Measurements from ENCODE around the gene GALNT17.

The GALNT17 gene

GRCh38 chr7:71236230-71237105 is 104.5 kb downstream of the GALNT17 start:
- Histone ChIP-seq H3K4me2 (ENCODE audit: low read length) (no peak overlapping the region), H3K36me3 (replicated peaks; ENCODE audit: low read depth, low read length) (no peaks in the 10 kb centered on the region), H3K79me2 (ENCODE audit: low read length) (no peaks in the 10 kb centered on the region), H3K4me3 (ENCODE audit: low read length) (no peak overlapping the region), H3K27ac (ENCODE audit: low read length) (no peak overlapping the region), H2AFZ (ENCODE audit: low read depth, low read length) (no peak overlapping the region), H3K9me3 (ENCODE audit: insufficient read depth, low read length) (no peaks in the 10 kb centered on the region), H3K4me1 (ENCODE audit: low read length) (no peaks in the 10 kb centered on the region), H3K9ac (ENCODE audit: low read length) (no peak overlapping the region), H3K27me3 (ENCODE audit: low read depth, low read length) (no peaks in the 10 kb centered on the region), H4K20me1 (ENCODE audit: insufficient read depth, low read length) (no peaks in the 10 kb centered on the region)
- TF ChIP-seq CTCF (IDR thresholded peaks at IDR 0.05; ENCODE audit: low read depth, low read length) (no peak), EZH2phosphoT487 (IDR thresholded peaks at IDR 0.05; ENCODE audit: low read depth) (no peak)

GRCh38 chr7:71237945-71238344 is 106.0 kb downstream of the GALNT17 start:
- Histone ChIP-seq H3K4me3 (ENCODE audit: low read length) (no peak overlapping the region), H3K9me3 (ENCODE audit: insufficient read depth, low read length) (no peaks in the 10 kb centered on the region), H3K27me3 (ENCODE audit: low read depth, low read length) (no peaks in the 10 kb centered on the region), H3K27ac (ENCODE audit: low read length) (no peak overlapping the region), H2AFZ (ENCODE audit: low read depth, low read length) (no peak overlapping the region), H3K4me2 (ENCODE audit: low read length) (no peak overlapping the region), H3K79me2 (ENCODE audit: low read length) (no peaks in the 10 kb centered on the region), H3K9ac (ENCODE audit: low read length) (no peak overlapping the region), H3K4me1 (ENCODE audit: low read length) (no peaks in the 10 kb centered on the region), H4K20me1 (ENCODE audit: insufficient read depth, low read length) (no peaks in the 10 kb centered on the region), H3K36me3 (replicated peaks; ENCODE audit: low read depth, low read length) (no peaks in the 10 kb centered on the region)
- TF ChIP-seq EZH2phosphoT487 (IDR thresholded peaks at IDR 0.05; ENCODE audit: low read depth) (no peak), CTCF (IDR thresholded peaks at IDR 0.05; ENCODE audit: low read depth, low read length) (no peak)

DNA sequence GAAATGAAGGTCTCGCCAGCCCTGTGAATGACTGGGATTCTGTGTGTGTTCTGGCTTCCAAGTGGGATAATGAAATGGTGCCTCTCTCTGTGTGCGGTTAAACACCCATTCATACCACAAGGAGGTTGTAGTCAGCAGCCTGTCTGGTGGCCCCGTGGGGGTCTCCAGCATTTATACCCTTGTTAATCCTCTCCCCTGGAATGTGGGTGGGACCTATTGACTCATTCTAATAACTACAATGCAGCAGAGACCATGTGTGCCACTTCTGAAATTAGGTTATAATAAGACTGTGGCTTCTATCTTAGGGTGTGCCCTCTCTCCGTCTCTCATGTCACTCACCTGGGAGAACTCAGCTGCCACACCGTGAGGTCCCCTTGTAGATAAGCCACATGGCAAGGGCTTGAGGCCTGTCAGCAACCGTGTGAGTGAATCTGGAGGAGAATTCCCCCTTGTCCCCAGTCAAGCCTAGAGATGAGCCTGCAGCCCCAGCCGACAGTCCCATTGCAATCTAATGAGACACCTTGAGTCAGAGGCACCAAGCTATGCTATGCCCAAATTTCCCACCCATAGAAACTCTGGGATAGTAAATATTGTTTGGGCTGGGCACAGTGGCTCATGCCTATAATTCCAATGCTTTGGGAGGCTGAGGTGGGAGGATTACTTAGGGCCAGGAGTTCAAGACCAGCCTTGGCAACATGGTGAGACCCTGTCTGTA is 106.8 kb downstream of the GALNT17 start:
- no peaks in the 10 kb centered on the region for H3K27me3 ChIP-seq (ENCODE audit: low read depth, low read length)
- H3K4me2 ChIP-seq (ENCODE audit: low read length), result no peak overlapping the region
- no peak for TF ChIP-seq CTCF (IDR thresholded peaks at IDR 0.05; ENCODE audit: low read depth, low read length)
- no peak for TF ChIP-seq EZH2phosphoT487 (IDR thresholded peaks at IDR 0.05; ENCODE audit: low read depth)

GRCh38 chr7:71239586-71240268 is 107.8 kb downstream of the GALNT17 start:
- Histone ChIP-seq H2AFZ (ENCODE audit: low read depth, low read length) (no peak overlapping the region), H4K20me1 (ENCODE audit: insufficient read depth, low read length) (no peaks in the 10 kb centered on the region), H3K27me3 (ENCODE audit: low read depth, low read length) (no peaks in the 10 kb centered on the region), H3K4me2 (ENCODE audit: low read length) (no peak overlapping the region), H3K9me3 (ENCODE audit: insufficient read depth, low read length) (no peaks in the 10 kb centered on the region), H3K27ac (ENCODE audit: low read length) (no peak overlapping the region), H3K4me3 (ENCODE audit: low read length) (no peak overlapping the region), H3K79me2 (ENCODE audit: low read length) (no peaks in the 10 kb centered on the region), H3K4me1 (ENCODE audit: low read length) (no peaks in the 10 kb centered on the region), H3K9ac (ENCODE audit: low read length) (no peak overlapping the region), H3K36me3 (replicated peaks; ENCODE audit: low read depth, low read length) (no peaks in the 10 kb centered on the region)
- no peak for TF ChIP-seq CTCF (IDR thresholded peaks at IDR 0.05; ENCODE audit: low read depth, low read length)

More for the DNA sequence above, 106.8 kb downstream of the GALNT17 start:
- Histone ChIP-seq H3K36me3 (replicated peaks; ENCODE audit: low read depth, low read length) (no peaks in the 10 kb centered on the region), H2AFZ (ENCODE audit: low read depth, low read length) (no peak overlapping the region), H3K9me3 (ENCODE audit: insufficient read depth, low read length) (no peaks in the 10 kb centered on the region), H3K9ac (ENCODE audit: low read length) (no peak overlapping the region), H3K27ac (ENCODE audit: low read length) (no peak overlapping the region), H3K79me2 (ENCODE audit: low read length) (no peaks in the 10 kb centered on the region), H3K4me3 (ENCODE audit: low read length) (no peak overlapping the region), H3K4me1 (ENCODE audit: low read length) (no peaks in the 10 kb centered on the region), H4K20me1 (ENCODE audit: insufficient read depth, low read length) (no peaks in the 10 kb centered on the region)
